A549 (cell line): ENCODE results near the gene RCC1. TPM values are rescaled to one million over a fixed set of nuclear protein-coding genes. Genes with fewer than 3 reads are reported as not detected.
"Not testable (repeated sequence)": the region's sequence is repeated elsewhere in the genome, so short reads cannot be mapped to it uniquely, and the experiment has no call there.

ENCODE experiments used
- ATAC-seq, 2 experiments: fragments of 200-7000 bp in 1 of 2; fragments of >200 bp in 1 of 2; cut with Nextera tagmentation in 1 of 2; cut with Tn5 transposase in 1 of 2; 3 replicates each; pipeline versions ENCODE4 v1.8.0 to v1.9.1; 2018 to 2020; ENCODE audit warnings: mild to moderate bottlenecking in 1 of 2, moderate library complexity in 1 of 2
- CTCF ChIA-PET: fragments of 300-600 bp; sonication (Branson Sonifier 250); formaldehyde crosslinking; extraction: SDS; loops from one replicate; lab custom pipeline; 2021; ENCODE audit warnings: antibody characterized with exemption, inconsistent platforms; lab: Yijun Ruan, JAX
- POLR2A ChIA-PET: fragments of 350-600 bp; formaldehyde crosslinking; extraction: SDS; loops from one replicate; lab custom pipeline; 2021; ENCODE audit warnings: antibody characterized with exemption, inconsistent platforms; lab: Yijun Ruan, JAX
- DNase-seq, 2 experiments: peaks; one replicate each; pipeline versions ENCODE4 v3.0.0 to v3.0.0-alpha.2; 2011 to 2016; ENCODE audit warnings: low read depth in 1 of 2, low spot score in 1 of 2
- FAIRE-seq: peaks from 2 replicates; lab custom pipeline; 2011; peaks lifted over from hg19 to GRCh38; lab: Jason Lieb, UNC
- H3K27ac ChIP-seq, 2 experiments: fragments of >200 bp; sonication (Bioruptor Twin); formaldehyde crosslinking; 3 replicates each; pipeline ENCODE4 v1.5.1; 2016 to 2017
- H3K4me1 ChIP-seq: fragments of >200 bp; sonication (Bioruptor Twin); formaldehyde crosslinking; 3 replicates; pipeline ENCODE4 v1.6.1; 2016
- H3K4me2 ChIP-seq: fragments of >200 bp; sonication (Bioruptor Twin); formaldehyde crosslinking; 3 replicates; pipeline ENCODE4 v1.6.1; 2016
- H3K4me3 ChIP-seq: fragments of >200 bp; sonication (Bioruptor Twin); formaldehyde crosslinking; 3 replicates; pipeline ENCODE4 v1.5.1; 2016
- H3K9me3 ChIP-seq: fragments of >200 bp; sonication (Bioruptor Twin); formaldehyde crosslinking; 3 replicates; pipeline ENCODE4 v1.6.1; 2016
- CHD2 ChIP-seq: fragments of 150-350 bp; IDR thresholded peaks from 2 replicates; pipeline ENCODE4 v1.6.1; 2014; ENCODE audit warnings: low read length; ENCODE audit not compliant: partially characterized antibody
- CHD4 ChIP-seq: fragments of 200-600 bp; sonication (generic); IDR thresholded peaks from 2 replicates; pipeline ENCODE4 v1.6.1; 2016; ENCODE audit warnings: antibody characterized with exemption, mild to moderate bottlenecking, borderline replicate concordance
- EHMT2 ChIP-seq: fragments of 200-600 bp; sonication (generic); IDR thresholded peaks from 2 replicates; pipeline ENCODE4 v1.6.1; 2016; ENCODE audit warnings: antibody characterized with exemption, low read depth, mild to moderate bottlenecking, moderate library complexity
- EP300 ChIP-seq, 2 experiments: fragments of >200 bp; sonication (Bioruptor Twin); formaldehyde crosslinking; IDR thresholded peaks; 2 replicates in 1 of 2; 3 replicates in 1 of 2; pipeline ENCODE4 v1.6.1; 2016 to 2017
- FOXS1 ChIP-seq: fragments of 250-450 bp; sonication (Bioruptor Pico); IDR thresholded peaks from 2 replicates; pipeline ENCODE4 v1.5.0; 2020; ENCODE audit warnings: mild to moderate bottlenecking, moderate library complexity
- GATA3 ChIP-seq: IDR thresholded peaks from 2 replicates; pipeline ENCODE4 v1.6.1; 2012; ENCODE audit warnings: borderline replicate concordance
- HDAC2 ChIP-seq: fragments of 200-600 bp; sonication (generic); IDR thresholded peaks from 2 replicates; pipeline ENCODE4 v1.6.1; 2016
- HOXA7 ChIP-seq: fragments of 250-450 bp; sonication (Bioruptor Pico); IDR thresholded peaks from 2 replicates; pipeline ENCODE4 v1.5.0; 2020; ENCODE audit warnings: mild to moderate bottlenecking, moderate library complexity
- HOXB5 ChIP-seq: fragments of 250-450 bp; sonication (Bioruptor Pico); IDR thresholded peaks from 2 replicates; pipeline ENCODE4 v1.5.0; 2020; ENCODE audit warnings: mild to moderate bottlenecking, moderate library complexity
- JUN ChIP-seq, 2 experiments: fragments of >200 bp; sonication (Bioruptor Twin); formaldehyde crosslinking; IDR thresholded peaks; 2 replicates in 1 of 2; 3 replicates in 1 of 2; pipeline ENCODE4 v1.6.1; 2016 to 2017
- KDM1A ChIP-seq: fragments of 200-600 bp; sonication (generic); IDR thresholded peaks from 2 replicates; pipeline ENCODE4 v1.6.1; 2016; ENCODE audit warnings: low read depth, mild to moderate bottlenecking
- KDM5A ChIP-seq: fragments of 200-600 bp; sonication (generic); IDR thresholded peaks from 2 replicates; pipeline ENCODE4 v1.6.1; 2016; ENCODE audit warnings: antibody characterized with exemption, mild to moderate bottlenecking
- NFE2L2 ChIP-seq: fragments of 150-350 bp; conservative IDR thresholded peaks from 2 replicates; pipeline ENCODE4 v1.6.1; 2014; ENCODE audit warnings: low read length
- NPAS2 ChIP-seq: fragments of 250-450 bp; sonication (Bioruptor Pico); IDR thresholded peaks from 2 replicates; pipeline ENCODE4 v1.8.0; 2022; ENCODE audit warnings: mild to moderate bottlenecking, moderate library complexity, borderline replicate concordance
- POLR2AphosphoS2 ChIP-seq: conservative IDR thresholded peaks from 2 replicates; pipeline ENCODE4 v1.6.1; 2012; ENCODE audit warnings: low read length, improper control_type of control experiment, inconsistent platforms
- RAD21 ChIP-seq, 2 experiments: fragments of >200 bp in 1 of 2; sonication (Bioruptor Twin) in 1 of 2; formaldehyde crosslinking in 1 of 2; IDR thresholded peaks in 1 of 2; conservative IDR thresholded peaks in 1 of 2; 2 replicates in 1 of 2; 3 replicates in 1 of 2; pipeline ENCODE4 v1.6.1; 2012 to 2018; ENCODE audit warnings: inconsistent platforms in 1 of 2
- RARB ChIP-seq: fragments of 250-450 bp; sonication (Bioruptor Pico); IDR thresholded peaks from 2 replicates; pipeline ENCODE4 v1.8.0; 2021; ENCODE audit warnings: mild to moderate bottlenecking, moderate library complexity
- SMC3 ChIP-seq: fragments of >200 bp; sonication (Bioruptor Twin); formaldehyde crosslinking; IDR thresholded peaks from 3 replicates; pipeline ENCODE4 v1.6.1; 2018; ENCODE audit warnings: inconsistent platforms
- TFCP2L1 ChIP-seq: fragments of 250-450 bp; sonication (Bioruptor Pico); IDR thresholded peaks from 2 replicates; pipeline ENCODE4 v1.5.0; 2021; ENCODE audit warnings: mild to moderate bottlenecking
- ZNF302 ChIP-seq: fragments of 250-450 bp; sonication (Bioruptor Pico); IDR thresholded peaks from 2 replicates; pipeline ENCODE4 v1.9.0; 2021; ENCODE audit warnings: inconsistent platforms, mild to moderate bottlenecking, moderate library complexity
- ZSCAN20 ChIP-seq: fragments of 250-450 bp; sonication (Bioruptor Pico); IDR thresholded peaks from 2 replicates; pipeline ENCODE4 v1.8.0; 2022; ENCODE audit warnings: mild to moderate bottlenecking, moderate library complexity
- WGBS: methylation state at CpG from one replicate; pipeline ENCODE4 v1.1.6; 2017; ENCODE audit errors: missing lambda C conversion rate; 5-methylcytosine and 5-hydroxymethylcytosine counted together
- polyA plus RNA-seq, 4 experiments: library from polyadenylated mRNA; depleted of rRNA in 3 of 4; stranded (reverse); fragments of >200 nt; fragmentation: RNase III in 1 of 4; extraction: RNeasy Plus Mini Kit Qiagen cat#74134 plus additional on column Dnase treatment in 1 of 4; gene quantifications; 2 replicates in 3 of 4; 3 replicates in 1 of 4; pipeline ENCODE4 v1.2.3, GENCODE V29; 2011 to 2017
- TF ChIP-seq, protein P1 (sequence below): fragments of >200 bp; sonication (Bioruptor Twin); formaldehyde crosslinking; IDR thresholded peaks from 3 replicates; pipeline ENCODE4 v1.6.1; 2016
- TF ChIP-seq, protein P2 (sequence below): fragments of 250-450 bp; sonication (Bioruptor Pico); IDR thresholded peaks from 2 replicates; pipeline ENCODE4 v1.5.0; 2020; ENCODE audit warnings: low read depth, mild to moderate bottlenecking, moderate library complexity
- TF ChIP-seq, protein P3 (sequence below): IDR thresholded peaks from 2 replicates; pipeline ENCODE4 v1.6.1; 2012
- TF ChIP-seq, protein P4 (sequence below): fragments of 450-650 bp; IDR thresholded peaks from 2 replicates; pipeline ENCODE4 v1.6.1; 2014; ENCODE audit warnings: antibody characterized with exemption

The RCC1 gene
- polyA plus RNA-seq, 2 of the 4 experiments (the other 2 are of a cell fraction), result 42.1 to 70.3 TPM

DNA sequence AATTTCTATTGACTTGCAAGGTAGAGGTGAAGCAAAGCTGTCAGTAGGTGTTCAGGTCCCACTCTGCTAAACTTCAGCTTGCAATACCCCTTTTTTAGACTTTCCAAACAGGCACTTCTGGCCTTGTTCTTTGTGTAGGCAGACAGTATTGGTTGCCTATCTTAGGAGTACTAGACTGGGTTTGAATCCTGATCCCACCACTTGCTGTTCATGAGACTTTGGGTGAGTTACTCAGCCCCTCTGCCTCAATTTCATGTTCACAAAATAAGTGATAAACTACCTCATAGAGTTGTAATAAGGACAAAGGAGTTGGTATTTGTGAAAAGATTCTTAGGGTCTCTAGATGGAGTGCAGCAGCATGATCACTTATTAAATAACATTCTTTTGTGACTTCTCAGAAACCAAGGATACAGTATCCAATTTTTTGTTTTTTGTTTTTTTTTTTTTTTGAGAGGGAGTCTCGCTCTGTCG, 5.2 kb downstream of the RCC1 start:
- Histone ChIP-seq H3K4me1 (peaks cover 47% of the 10 kb centered on the region), H3K27ac (peak overlapping the region; percentile 94 to 99; a peak in 5 of 6 replicates), H3K4me3 (peak overlapping the region; percentile 99), H3K9me3 (no peaks in the 10 kb centered on the region), H3K4me2 (peak overlapping the region; percentile 97)
- ChIA-PET CTCF (no interaction called here), POLR2A (interaction anchor here (0.7 to 1.8 kb wide), 4 partner anchors 34 to 138 kb away, joined by 3 to 8 read pairs (median 5); partner anchors contain the start of gene RNU11)
- FAIRE-seq (no peak), DNase-seq (peak in 1 of 2 experiments; percentile 40), ATAC-seq (peak in 1 of 2 experiments; percentile 28; a peak in 2 of 6 replicates)
- WGBS, result 71% methylated on average over 2 of the region's 2 CpGs
- TF ChIP-seq POLR2AphosphoS2, result peak; percentile 13; the same call in 1 of the 2 replicates
- TF ChIP-seq EP300 (IDR thresholded peaks at IDR 0.05), result no peak
- TF ChIP-seq ZNF302 (CRISPR knock-in tag), result no peak
- TF ChIP-seq HOXA7, result peak; percentile 86
- TF ChIP-seq NFE2L2, result no peak
- TF ChIP-seq JUN (IDR thresholded peaks at IDR 0.05), result peak in 1 of 2 experiments; percentile 72; a peak in 1 of 5 replicates
- TF ChIP-seq, protein P1, sequence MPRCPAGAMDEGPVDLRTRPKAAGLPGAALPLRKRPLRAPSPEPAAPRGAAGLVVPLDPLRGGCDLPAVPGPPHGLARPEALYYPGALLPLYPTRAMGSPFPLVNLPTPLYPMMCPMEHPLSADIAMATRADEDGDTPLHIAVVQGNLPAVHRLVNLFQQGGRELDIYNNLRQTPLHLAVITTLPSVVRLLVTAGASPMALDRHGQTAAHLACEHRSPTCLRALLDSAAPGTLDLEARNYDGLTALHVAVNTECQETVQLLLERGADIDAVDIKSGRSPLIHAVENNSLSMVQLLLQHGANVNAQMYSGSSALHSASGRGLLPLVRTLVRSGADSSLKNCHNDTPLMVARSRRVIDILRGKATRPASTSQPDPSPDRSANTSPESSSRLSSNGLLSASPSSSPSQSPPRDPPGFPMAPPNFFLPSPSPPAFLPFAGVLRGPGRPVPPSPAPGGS, result peak; percentile 44; the same call in 1 of the 3 replicates
- peak; percentile 79; the same call in 1 of the 2 replicates for TF ChIP-seq RARB (CRISPR knock-in tag)
- TF ChIP-seq, protein P2, sequence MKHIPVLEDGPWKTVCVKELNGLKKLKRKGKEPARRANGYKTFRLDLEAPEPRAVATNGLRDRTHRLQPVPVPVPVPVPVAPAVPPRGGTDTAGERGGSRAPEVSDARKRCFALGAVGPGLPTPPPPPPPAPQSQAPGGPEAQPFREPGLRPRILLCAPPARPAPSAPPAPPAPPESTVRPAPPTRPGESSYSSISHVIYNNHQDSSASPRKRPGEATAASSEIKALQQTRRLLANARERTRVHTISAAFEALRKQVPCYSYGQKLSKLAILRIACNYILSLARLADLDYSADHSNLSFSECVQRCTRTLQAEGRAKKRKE, result no peak; the same call in 1 of the 2 replicates
- TF ChIP-seq TFCP2L1 (CRISPR knock-in tag), result peak; percentile 95

DNA sequence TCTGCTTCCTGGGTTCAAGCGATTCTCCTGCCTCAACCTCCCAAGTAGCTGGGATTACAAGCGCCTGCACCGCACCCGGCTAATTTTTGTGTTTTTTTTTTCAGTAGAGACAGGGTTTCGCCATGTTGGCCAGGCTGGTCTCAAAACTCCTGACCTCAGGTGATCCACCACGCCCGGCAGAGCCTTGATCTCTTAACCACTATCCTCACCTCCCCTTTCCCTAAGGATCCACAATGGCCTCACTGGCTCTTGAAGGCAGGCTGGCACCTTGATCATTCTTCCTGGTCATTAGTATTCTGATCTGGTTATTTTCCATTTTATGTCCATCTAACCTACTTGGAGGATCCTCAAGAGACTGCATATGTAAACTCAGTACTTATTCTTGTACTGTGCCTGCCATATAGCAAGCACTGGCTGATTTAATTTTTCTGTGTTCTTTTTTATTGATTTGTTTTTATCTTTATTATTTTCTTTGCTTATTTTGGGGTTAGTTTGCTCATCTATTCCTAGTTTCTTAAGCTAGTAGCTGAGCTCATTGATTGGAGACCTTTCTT, 6.3 kb downstream of the RCC1 start:
- H3K27ac ChIP-seq, result peak overlapping the region; percentile 21 to 94; a peak in 4 of 6 replicates
- WGBS, result 62% methylated on average over 7 of the region's 7 CpGs
- peak; percentile 0 to 2; a peak in 2 of 6 replicates for ATAC-seq

DNA sequence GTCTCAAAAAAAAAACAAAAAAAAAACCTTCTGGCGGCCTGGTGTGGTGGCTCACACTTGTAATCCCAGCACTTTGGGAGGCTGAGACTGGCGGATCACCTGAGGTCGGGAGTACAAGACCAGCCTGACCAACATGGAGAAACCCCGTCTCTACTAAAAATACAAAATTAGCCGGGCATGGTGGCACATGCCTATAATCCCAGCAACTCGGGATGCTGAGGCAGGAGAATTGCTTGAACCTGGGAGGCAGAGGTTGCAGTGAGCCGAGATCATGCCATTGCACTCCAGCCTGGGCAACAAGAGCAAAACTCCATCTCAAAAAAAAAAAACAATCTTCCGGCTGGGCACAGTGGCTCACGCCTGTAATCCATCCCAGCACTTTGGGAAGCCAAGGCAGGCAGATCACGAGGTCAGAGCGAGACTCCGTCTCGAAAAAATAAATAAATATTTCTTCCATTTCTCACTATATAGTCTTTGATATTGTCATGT, 8.6 kb downstream of the RCC1 start:
- H3K9me3 ChIP-seq, CTCF ChIA-PET, DNase-seq, H3K4me2 ChIP-seq, H3K4me3 ChIP-seq, FAIRE-seq: not testable (repeated sequence)
- Histone ChIP-seq H3K4me1 (peaks cover 62% of the 10 kb centered on the region), H3K27ac (peak overlapping the region in 1 of 2 experiments; percentile 95; a peak in 1 of 6 replicates)
- TF ChIP-seq TFCP2L1 (CRISPR knock-in tag), result 0 out of 2 replicates have a peak, but pooled peaks have one; percentile 4
- 65% methylated on average over 13 of the region's 13 CpGs for WGBS
- peak in 1 of 2 experiments; percentile 0; a peak in 3 of 6 replicates for ATAC-seq
- POLR2A ChIA-PET, result interaction anchor here (1.0 kb wide), 1 partner anchor 67 kb away, joined by 5 read pairs; no protein-coding TSS in a partner anchor

More for the DNA sequence above, 6.3 kb downstream of the RCC1 start:
- DNase-seq, result peak in 1 of 2 experiments; percentile 49
- CTCF ChIA-PET, result no interaction called here
- Histone ChIP-seq H3K9me3 (no peaks in the 10 kb centered on the region), H3K4me1 (peaks cover 58% of the 10 kb centered on the region), H3K4me2 (peak overlapping the region; percentile 97), H3K4me3 (no peak overlapping the region)
- TF ChIP-seq KDM1A, result no peak
- peak; percentile 77; the same call in 1 of the 2 replicates for TF ChIP-seq POLR2AphosphoS2
- no peak for TF ChIP-seq HDAC2
- TF ChIP-seq, protein P3, sequence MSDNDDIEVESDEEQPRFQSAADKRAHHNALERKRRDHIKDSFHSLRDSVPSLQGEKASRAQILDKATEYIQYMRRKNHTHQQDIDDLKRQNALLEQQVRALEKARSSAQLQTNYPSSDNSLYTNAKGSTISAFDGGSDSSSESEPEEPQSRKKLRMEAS, result 0 out of 2 replicates have a peak, but pooled peaks have one; percentile 1
- peak in 1 of 2 experiments; percentile 22; a peak in 2 of 5 replicates for TF ChIP-seq JUN (IDR thresholded peaks at IDR 0.05)
- POLR2A ChIA-PET, result interaction anchor here (0.6 to 1.4 kb wide), 5 partner anchors 75 to 254 kb away, joined by 3 to 9 read pairs (median 4); partner anchors contain the start of genes MED18 and RNU11
- FAIRE-seq, result no peak

DNA sequence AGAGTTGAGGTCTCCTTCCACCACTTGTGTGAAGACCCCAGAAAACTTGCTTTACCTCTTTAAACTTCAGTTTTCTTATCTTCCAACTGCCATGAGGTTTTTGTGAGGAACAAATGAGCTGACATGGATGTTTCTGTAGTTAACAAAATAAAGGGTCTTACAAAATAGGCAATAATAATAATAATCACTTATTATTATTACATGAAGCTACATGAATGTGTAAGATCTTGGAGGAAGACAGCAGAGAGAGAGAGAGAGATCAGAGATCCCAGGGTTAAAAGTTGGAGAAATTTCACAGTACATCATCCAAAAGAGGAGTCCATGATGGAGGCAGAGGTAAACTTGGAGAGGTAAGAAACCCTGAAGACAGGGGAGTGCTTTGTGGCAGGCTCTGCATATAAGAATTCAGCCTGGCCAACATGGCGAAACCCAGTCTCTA, 10.7 kb downstream of the RCC1 start:
- Histone ChIP-seq H3K9me3 (no peaks in the 10 kb centered on the region), H3K4me2 (peak overlapping the region; percentile 91; the same call in 2 of the 3 replicates), H3K4me1 (peaks cover 54% of the 10 kb centered on the region), H3K4me3 (no peak overlapping the region), H3K27ac (peak overlapping the region; percentile 27 to 95; a peak in 4 of 6 replicates)
- 100% methylated on average over 1 of the region's 1 CpG for WGBS
- peak in 1 of 2 experiments; percentile 1; a peak in 2 of 6 replicates for ATAC-seq
- TF ChIP-seq HOXB5 (CRISPR knock-in tag), result no peak
- no peak for TF ChIP-seq EHMT2
- no peak for TF ChIP-seq ZSCAN20 (CRISPR knock-in tag)
- TF ChIP-seq CHD2, result no peak
- TF ChIP-seq, protein P4, sequence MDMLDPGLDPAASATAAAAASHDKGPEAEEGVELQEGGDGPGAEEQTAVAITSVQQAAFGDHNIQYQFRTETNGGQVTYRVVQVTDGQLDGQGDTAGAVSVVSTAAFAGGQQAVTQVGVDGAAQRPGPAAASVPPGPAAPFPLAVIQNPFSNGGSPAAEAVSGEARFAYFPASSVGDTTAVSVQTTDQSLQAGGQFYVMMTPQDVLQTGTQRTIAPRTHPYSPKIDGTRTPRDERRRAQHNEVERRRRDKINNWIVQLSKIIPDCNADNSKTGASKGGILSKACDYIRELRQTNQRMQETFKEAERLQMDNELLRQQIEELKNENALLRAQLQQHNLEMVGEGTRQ, result no peak
- no peak for TF ChIP-seq FOXS1
- TF ChIP-seq RAD21 (conservative IDR thresholded peaks at IDR 0.05 in 1 of 2, IDR thresholded peaks at IDR 0.05 in 1 of 2), result no peak
- TF ChIP-seq GATA3, result no peak
- TF ChIP-seq SMC3, result no peak
- TF ChIP-seq KDM5A, result no peak
- no peak for TF ChIP-seq NPAS2 (CRISPR knock-in tag)
- no peak for TF ChIP-seq CHD4
- no peak for DNase-seq
- no peak for FAIRE-seq
- CTCF ChIA-PET, result interaction anchor here (1.2 to 5.8 kb wide), 4 partner anchors 14 to 361 kb away, joined by 3 to 48 read pairs (median 4); no protein-coding TSS in a partner anchor
- POLR2A ChIA-PET, result interaction anchor here (0.6 to 3.0 kb wide), 6 partner anchors 18 to 234 kb away, joined by 3 to 19 read pairs (median 4); partner anchors contain the start of gene MED18
